GM19025 (cell line): ENCODE data around the gene NXPH3.

ENCODE experiments used
- ATAC-seq: cut with Tn5 transposase; IDR thresholded peaks from one replicate; pipeline ENCODE4 v1.9.1; 2021; ENCODE audit warnings: mild to moderate bottlenecking, low read depth, moderate library complexity; ENCODE audit not compliant: unreplicated experiment

The NXPH3 gene

DNA sequence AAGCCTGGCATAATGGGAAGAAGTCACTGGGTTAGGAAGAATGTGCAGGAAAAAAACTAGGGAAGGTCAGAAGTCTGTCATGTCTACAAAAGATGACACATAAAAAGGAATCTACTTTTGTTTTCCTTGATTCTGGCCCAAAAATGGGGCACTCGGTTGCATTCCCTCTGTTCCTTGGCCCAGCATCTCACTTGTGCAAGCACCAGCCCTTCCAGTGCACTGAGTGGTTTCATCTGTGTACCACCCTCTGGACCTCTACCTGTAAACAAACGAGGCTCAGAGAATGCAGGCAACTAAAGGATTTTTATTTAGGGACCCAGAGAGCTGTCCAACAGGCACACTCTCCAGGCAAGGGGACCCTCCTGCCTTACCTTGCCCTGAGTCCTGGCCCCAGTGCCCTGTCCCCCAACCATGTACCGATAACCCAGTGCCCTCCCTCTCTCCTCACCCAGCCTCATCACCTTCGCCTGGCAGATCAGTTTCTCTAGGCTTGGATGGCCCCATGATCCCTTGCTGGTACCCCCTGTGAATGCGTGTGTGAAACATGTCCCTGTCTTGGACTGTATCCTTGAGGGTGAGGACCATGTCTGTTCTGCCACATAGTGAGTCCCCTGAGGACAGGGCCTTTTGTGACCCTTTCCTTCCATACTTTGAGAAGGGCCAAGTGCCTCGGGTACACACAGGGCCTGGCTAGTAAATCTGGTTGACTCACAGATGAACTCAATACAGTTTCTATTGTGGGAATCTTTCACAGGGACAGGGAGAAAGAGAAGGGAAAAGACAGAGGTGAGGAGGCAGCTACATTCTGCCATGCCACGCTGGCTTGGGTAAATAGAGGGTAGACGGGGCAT, 13.3 kb downstream of the NXPH3 start:
- no peak for ATAC-seq

DNA sequence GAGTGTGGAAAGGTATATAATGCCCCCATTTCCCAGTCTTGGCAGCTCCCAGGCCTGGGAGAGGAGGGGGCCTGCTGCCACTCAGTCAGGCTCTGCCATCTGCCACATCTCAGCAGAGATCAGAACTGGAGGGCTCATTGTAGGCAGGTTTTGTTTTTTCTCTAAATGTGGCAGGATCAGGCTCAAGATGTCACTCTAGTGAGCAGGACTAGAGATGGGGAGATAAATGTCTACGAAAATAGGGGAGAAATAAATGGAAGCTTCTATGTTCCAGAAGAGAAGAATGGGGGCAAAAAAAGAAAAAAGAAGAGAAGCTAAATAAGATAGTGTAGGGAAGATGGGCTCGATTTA, 13.9 kb downstream of the NXPH3 start:
- no peak for ATAC-seq

DNA sequence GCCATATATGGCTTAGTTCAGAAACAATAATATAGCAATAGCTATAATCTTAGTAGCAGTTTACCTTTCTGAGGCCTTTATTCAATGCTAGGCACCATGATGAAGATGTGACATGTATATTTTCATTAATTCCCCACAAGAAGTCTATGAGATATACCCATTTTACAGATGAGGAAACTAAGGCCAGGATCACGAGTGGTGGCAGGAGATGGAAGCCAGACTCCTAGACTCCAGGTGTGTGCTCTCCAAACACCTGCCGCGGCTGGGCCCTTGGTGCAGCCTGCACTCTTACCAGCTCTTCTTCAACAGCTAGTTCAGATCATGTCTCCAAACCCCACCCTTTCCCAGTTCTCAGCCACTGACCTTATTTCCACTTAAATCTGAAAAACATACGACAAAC, 15.2 kb downstream of the NXPH3 start:
- no peak for ATAC-seq

DNA sequence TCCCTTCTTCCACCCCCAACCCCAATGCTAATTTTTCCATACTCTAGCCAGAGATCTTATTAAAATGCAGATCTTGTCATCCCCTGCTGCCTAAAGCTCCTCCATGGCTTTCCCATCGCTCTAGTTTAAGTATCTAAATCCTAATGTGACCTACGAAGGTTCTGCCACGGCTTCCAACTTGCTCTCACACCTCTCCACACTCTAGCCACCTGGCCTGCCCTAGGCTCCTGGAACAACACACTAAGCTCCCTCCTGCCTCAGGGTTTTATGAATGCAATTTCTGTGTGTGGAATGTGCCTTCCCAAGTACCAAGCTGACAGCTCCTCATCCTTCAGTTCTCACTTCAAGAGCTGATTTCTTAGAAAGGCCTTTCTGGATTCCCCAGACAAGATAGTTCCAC, 16.6 kb downstream of the NXPH3 start:
- no peak for ATAC-seq

DNA sequence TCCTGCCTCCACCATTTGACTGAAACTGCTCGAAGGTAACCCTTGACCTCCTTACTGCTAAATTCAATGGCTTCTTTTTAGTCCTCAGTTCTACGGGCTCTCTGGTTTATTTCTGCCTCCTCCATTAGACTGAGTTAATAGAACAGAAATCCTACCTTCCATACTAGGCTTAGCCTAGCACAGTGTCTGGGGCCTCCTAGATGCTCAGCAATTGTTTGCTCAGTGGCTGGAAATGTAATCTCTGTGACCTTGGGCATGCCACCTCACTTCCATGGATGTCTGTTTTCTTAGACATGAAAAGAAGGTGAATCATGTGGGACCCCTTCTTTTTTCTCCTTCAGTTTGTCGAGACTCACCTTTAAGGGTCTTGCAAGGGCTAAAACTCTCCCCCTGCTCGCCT, 19.7 kb downstream of the NXPH3 start:
- no peak for ATAC-seq

DNA sequence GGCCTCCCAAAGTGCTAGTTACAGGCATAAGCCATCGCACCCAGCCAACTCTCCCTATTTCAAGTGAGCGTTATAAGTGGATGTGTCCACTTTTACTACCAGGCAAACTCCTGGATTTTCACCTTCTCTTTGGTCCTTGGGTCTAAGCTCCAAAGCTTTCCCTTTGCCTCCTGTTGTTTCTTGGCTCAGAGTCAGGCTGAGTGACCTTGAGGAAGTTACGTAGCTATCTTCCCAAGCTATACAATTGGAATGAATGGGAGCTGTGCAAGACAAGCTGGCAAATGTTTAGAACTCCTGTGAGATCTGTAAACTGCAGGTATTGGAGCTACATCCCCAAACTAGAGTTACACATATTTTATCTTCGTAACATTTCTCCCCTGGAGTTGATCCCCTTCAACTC, 20.3 kb downstream of the NXPH3 start:
- ATAC-seq = no peak

DNA sequence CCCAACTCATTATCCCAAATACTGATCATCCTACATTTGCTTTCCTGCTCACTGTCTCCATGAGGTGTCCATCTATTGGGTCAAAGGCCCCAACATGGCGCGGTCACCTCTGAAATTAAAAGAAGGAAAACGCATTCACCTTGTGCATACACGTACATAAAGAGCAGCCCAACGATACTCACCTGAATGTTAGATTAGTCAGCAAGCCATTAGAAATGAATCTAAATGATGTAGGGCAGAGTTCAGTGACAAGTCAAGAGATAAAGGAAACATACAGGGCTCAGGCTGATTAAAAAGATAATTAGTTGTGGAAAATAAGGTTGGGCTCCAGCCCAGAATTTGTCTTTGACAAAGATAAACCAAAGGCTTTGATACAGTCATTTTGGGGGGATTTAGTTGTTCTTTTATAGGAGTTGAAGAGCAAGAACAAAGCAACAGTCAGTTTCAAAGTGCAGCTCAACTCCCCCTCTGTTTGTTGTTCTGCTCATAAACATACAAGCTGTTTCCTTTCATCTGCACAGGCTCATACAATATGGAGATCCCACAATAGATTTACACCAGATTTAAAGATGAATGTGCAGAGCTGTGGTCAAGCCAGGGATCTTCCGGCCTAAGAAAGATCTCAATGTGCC, 21.1 kb downstream of the NXPH3 start:
- ATAC-seq = no peak

DNA sequence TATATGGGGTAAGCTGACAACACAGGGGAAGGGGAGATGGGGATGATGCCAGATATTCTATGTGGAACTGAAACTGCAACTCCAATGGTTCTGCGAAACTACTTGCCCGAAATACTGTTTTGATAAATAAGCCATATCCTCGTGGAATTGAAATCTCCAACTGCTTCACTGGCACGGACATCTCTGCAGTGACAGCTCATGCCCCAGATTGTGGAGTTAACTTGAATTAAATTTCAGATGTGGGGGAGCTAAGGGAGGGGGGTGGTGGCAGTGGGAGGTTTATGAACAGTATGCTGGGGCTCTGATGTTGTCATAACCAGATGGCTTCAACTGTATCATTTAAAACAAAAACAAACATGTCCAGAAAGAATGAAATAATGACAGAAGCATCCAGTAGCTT, 21.8 kb downstream of the NXPH3 start:
- ATAC-seq = no peak

DNA sequence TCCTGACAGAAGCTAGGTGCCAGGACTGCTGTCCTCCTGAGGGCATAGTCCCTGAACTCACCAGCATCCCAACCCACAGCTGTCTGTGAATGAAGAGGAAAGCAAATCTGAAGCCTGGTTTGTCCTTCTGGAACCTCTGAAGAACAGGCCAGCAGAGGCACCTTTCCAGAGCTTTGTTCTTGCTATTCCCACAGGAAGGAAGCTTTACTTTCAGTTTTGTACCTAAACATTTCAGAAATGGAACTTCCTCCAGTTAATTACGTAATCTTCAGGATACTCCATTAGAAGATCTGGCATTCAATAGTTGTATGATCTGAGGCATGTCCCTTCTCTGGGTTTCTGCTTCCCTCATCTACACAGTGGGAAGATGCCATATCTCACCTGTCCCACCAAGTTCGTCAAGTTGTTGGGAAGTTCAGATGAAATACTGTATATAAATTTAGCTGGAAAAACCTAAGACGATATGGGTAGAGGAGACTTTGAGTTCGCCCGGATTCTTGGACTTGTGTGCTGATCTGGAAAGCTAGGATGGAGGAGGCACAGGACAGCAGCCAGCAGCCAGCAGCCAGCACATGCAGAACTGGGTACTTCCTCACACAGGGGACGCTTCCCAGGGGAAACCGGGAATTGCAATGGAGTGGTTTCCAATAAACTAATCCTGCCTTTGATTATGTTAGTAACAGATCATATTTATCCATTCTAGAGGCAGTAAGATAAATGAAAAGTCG, 22.4 kb downstream of the NXPH3 start:
- no peak for ATAC-seq

DNA sequence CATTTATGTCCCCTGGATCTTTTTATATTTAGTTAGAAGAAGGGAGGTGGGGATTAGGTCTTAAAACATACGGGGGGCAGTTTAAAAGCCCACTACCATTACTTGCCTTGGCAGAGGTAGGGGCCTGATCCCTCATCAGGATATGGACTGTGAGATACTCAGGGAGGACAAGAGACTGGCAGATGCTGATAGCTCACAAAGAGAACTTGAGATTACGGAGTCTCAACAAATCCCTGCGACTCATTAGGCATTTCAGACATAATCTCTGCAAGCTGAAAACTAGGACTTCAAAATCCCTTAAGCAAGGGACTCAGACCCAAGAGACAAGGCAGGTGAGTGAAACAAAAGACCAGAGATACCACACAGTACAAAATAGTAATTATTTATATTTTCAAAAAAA, 23.2 kb downstream of the NXPH3 start:
- ATAC-seq = no peak

DNA sequence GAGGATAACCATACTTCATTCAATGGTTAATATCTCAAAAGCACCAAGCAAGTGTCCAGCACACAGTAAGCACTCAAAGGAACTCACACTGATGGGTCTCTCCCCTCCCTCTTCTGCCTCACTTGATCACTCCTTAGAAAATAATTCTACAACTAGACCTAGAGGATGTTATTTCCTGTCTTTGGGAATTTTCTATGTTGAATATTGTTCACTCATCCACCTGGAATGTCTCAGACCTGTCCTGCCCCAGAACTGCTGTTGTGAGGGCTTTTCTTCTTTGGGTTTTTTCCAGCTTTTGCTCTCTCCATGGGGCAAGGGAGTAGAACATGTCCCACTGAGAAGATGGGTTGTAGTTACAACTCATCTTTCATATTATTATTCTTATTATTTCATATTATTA, 25.3 kb downstream of the NXPH3 start:
- no peak for ATAC-seq

DNA sequence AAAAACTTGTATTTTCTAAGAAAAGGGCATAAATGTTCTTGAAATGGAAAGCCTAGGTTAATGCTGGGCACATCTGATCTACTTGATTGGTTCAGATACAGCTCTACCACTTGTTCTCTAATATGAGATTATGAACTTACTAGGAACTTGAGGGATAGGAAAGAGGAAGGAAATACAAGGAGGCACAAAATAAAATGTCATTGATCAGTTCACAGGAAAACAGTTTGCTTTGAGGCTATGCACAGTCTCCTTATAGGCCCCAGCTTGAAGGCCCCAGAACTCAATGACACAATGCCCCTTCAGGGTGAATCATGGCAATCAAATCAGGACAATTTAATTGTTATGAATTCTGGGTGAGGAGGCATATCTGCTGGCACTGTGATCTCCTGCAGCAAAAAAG, 27.1 kb downstream of the NXPH3 start:
- ATAC-seq = no peak

DNA sequence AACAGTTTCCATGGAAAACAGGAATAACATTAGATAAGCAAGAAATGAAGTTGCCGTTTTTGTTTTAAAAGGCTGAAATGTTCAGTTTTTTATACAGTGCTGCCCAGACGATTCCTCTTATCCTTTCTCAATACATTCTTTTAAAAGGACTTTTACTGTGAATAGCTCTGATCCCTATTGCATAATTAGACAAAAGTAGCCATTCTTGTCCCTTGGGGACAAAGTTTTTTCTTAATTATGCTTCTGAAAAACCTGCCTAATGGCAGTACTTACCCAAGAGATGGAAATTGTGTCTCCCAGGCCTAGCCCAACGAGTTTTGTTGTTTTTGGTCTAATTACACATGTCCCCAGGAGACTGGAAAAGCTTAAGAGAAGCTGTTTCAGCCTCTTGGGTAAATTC, 27.6 kb downstream of the NXPH3 start:
- ATAC-seq = no peak

DNA sequence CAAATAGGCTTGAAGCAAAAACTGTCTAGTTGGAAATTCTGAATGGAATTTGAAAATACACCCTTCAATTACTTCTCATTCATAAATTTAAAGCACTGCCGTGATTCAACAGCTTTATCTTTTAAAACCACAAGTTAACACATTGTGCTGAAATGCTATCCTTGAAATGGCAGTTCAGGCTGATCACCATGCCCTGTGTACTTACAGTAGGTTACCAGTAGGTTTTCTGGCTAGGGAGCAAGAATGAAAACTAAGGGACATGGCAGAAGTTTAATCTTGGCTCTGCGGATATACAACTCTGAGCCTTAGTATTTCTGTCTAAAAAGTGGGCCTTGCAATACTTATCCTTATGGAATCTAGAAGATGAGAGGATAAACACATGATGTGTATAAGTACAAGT, 28.0 kb downstream of the NXPH3 start:
- no peak for ATAC-seq

DNA sequence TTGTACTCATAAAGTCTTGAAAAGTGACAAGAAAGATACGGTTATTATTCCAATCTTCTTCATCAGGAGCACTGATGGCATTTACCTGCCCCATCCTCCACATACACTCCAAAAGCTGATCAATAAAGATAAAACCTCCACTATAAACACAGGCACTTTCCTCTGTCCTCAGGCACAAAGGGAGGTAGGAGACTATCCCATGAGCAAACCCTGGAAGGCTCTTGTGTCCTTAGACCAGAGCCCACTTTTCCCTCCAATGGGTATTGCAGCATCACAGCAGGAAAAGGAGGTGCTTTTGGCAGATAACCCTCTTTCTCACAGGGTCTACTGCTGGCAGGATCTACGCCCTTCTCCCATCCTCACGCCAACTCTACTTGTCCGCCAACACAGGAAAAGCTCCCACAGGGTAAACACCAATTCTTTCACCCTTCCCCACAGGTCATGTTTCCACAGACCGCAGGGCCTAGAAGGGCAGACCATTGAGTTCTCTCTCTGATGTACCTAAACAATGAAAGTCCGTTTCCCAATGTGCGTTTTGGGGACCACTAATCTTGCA, 28.7 kb downstream of the NXPH3 start:
- no peak for ATAC-seq

DNA sequence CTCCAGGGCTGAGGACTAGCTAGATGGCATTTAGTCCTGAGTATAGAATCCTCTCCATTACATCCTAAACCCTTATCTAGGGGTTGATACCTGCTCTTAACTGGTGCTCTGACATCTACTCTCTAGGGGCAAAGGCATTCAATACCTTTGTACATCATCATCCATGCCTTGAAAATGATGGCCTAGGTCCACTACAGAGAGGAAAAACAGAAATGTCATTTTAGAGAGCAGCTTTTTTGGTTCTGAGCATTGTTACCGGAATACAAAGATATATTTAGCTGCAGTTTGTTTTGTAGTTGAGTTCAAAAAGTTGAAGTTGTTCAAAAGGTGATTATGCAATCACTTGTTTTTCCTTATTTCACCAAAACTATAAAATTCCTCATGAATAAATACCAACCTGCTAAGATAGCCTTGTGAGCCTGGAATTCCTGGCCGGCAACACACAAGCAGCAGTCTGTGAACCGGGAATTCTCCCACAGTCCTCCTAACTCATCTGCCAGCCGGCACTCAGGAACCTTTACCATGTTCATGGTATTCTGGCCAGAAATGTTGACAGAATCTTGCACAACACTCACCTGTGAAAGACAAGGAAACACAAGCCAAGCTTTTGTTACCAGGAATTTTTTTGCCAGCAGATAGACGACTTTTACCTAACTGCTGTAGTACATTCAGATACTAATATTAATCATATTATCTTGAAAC, 35.4 kb downstream of the NXPH3 start:
- ATAC-seq = no peak

DNA sequence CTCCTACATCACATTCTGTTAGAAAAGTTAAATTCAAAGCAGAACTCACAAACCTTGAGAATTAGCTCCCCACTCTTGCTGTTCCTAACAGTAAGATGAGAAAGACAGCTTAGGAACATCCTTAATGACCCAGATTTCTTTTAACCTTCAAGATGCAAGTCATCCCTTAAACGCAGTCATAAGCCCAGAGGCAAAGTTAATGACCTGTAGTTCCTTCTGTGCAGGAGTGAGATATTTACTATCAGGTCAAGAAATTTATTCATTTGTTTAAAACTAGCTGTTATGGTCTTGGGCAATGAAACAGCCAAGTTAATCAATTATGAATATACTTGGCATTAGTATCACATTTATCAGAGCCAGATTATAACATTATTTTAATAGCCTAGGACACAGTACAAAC, 37.1 kb downstream of the NXPH3 start:
- no peak for ATAC-seq

DNA sequence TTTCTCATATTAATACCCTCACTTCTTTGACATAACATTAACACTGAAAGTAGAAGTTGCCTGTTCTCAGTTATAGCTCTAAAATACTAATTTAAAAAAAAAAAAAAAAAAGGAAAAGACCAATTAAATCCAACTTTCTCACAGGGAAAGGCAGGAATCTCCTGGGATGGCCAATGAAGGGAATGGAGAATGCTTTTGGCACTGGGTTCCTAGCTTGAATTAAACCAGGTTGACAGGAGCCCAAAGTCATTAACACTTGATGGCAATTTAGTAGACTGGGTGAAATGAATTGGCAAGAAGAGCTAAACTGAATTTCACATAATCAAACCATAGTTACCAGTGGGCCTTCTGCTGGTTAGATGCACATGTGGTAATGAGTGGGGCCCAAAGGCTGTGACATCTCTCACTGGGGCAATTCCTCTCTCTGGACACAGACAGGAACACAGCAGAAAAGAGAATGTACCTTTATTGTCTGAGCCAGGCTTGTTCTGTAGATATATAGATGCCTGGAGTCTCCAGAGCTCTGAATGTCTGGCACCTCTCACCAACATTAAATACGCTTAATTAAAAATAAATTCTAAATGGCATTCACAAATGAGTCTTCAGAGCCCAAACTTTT, 37.6 kb downstream of the NXPH3 start:
- ATAC-seq = no peak

DNA sequence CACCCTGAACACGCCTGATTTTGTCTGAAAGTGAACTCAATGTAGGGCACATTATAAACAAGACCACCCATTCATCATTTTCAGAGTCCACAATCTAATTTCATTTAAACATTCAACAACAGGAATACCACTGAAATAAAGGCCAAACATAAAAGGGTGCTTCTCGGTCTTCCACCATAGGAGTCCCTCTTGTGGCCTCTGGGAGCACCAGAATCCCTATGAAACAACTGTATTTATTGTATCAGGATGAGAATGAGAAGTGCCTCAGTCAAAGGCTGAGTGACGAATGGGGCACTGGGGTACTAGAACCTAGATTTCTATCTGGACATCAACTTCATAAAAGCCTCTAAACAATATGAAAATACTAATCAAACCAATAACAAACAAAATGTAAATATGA, 40.4 kb downstream of the NXPH3 start:
- ATAC-seq = no peak

DNA sequence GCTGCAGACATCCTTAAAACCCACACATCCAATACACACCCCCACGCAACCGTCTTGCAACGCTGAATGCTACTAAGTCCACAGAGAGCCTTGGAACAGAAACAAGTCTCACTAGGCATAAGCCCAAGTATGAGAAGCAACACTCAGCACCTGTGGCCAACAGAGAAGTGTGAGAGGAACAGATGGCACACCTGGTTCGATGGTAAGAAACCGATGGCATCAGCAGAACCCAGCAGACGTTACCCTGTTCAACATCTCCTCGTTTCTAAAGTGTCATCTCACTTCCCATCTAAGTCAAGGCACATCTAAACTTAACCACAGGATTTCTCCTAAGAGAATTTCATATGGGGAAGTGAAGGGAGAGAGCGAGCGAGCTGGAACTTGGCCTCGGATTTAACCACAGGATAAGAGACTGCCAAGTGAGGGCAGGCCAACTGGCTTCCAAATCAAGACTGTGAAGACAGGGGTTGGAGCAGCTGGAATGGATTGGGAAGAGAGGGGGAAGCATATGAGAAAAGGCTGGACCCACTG, 41.0 kb downstream of the NXPH3 start:
- no peak for ATAC-seq
